Astrocyte (in vitro differentiated cells and primary cell): ENCODE results near the gene CPNE4.

Experiments
- EZH2 ChIP-seq: IDR thresholded peaks from 2 replicates; pipeline ENCODE4 v1.6.1; 2012; ENCODE audit warnings: mild to moderate bottlenecking, low read length, inconsistent platforms; ENCODE audit not compliant: insufficient read depth
- TF ChIP-seq, protein P1 (sequence below): IDR thresholded peaks from 2 replicates; pipeline ENCODE4 v1.5.1; 2011; ENCODE audit warnings: low read depth, mild to moderate bottlenecking, inconsistent platforms, low read length, moderate library complexity; ENCODE audit not compliant: insufficient read depth

DNA sequence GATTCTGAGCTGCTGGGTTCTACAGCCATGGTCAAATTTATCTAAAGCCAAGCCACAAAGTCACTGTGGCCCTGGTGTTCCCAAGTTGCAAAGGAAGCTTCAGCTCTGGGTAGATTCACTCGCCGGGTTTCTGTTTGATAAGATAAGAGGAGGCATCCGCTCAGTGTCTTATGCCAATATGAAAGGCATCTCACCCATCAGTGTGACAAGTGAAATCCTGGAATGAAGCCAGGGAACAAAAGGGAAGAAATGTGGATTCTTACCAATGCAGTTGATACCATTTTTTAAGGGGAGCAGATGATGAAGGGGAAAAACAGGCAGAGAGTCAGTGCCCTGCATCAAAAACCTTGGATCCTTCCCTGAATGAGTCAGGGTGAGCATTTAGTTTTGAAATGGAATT lies 2.8 kb upstream of the CPNE4 start:
- TF ChIP-seq, protein P1, sequence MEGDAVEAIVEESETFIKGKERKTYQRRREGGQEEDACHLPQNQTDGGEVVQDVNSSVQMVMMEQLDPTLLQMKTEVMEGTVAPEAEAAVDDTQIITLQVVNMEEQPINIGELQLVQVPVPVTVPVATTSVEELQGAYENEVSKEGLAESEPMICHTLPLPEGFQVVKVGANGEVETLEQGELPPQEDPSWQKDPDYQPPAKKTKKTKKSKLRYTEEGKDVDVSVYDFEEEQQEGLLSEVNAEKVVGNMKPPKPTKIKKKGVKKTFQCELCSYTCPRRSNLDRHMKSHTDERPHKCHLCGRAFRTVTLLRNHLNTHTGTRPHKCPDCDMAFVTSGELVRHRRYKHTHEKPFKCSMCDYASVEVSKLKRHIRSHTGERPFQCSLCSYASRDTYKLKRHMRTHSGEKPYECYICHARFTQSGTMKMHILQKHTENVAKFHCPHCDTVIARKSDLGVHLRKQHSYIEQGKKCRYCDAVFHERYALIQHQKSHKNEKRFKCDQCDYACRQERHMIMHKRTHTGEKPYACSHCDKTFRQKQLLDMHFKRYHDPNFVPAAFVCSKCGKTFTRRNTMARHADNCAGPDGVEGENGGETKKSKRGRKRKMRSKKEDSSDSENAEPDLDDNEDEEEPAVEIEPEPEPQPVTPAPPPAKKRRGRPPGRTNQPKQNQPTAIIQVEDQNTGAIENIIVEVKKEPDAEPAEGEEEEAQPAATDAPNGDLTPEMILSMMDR = no peak
- TF ChIP-seq EZH2 = no peak
